ENCODE data around the gene SPRY1. TPM values are rescaled to one million over a fixed set of nuclear protein-coding genes. Genes with fewer than 3 reads are reported as not detected.

Gene SPRY1
- total RNA-seq, 2 experiments from 2014 or later = 137 to 144 TPM

GRCh38 chr4:123353656-123354055, 42.9 kb upstream of the SPRY1 start:
- ATAC-seq (no peak), DNase-seq (no peak)
- peaks cover 8% of the 10 kb centered on the region for H3K4me1 Mint-ChIP-seq (ENCODE audit: low read depth)
- intact Hi-C loops (cut with micrococcal nuclease) = no loop called here
- H3K36me3 Mint-ChIP-seq (ENCODE audit: low read depth) = no peaks in the 10 kb centered on the region
- CTCF ChIA-PET = no interaction called here
- peaks cover 3% of the 10 kb centered on the region for H3K27me3 Mint-ChIP-seq
- POLR2A ChIA-PET = interaction anchor here (1.3 kb wide), 1 partner anchor 8 kb away, joined by 3 read pairs; no protein-coding TSS in a partner anchor
- no peak overlapping the region for H3K4me3 Mint-ChIP-seq
- no peak for TF ChIP-seq CTCF (IDR thresholded peaks at IDR 0.05)
- no peaks in the 10 kb centered on the region for H3K9me3 Mint-ChIP-seq
- no peak overlapping the region for H3K27ac Mint-ChIP-seq

- intact Hi-C loops (cut with micrococcal nuclease) = no loop called here
- TF ChIP-seq CTCF (IDR thresholded peaks at IDR 0.05) = no peak
- ATAC-seq = no peak
These were observed 41.9 kb upstream of the SPRY1 start for GRCh38 chr4:123354701-123355100.

GRCh38 chr4:123356921-123357320, 39.7 kb upstream of the SPRY1 start:
- H3K27me3 Mint-ChIP-seq = no peaks in the 10 kb centered on the region
- no peak for ATAC-seq
- no peaks in the 10 kb centered on the region for H3K9me3 Mint-ChIP-seq
- no peak overlapping the region for H3K4me3 Mint-ChIP-seq
- POLR2A ChIA-PET = interaction anchor here (0.6 kb wide), 1 partner anchor 87 kb away, joined by 3 read pairs; no protein-coding TSS in a partner anchor
- H3K27ac Mint-ChIP-seq = no peak overlapping the region
- no peak for TF ChIP-seq CTCF (IDR thresholded peaks at IDR 0.05)
- no peaks in the 10 kb centered on the region for H3K36me3 Mint-ChIP-seq (ENCODE audit: low read depth)
- intact Hi-C loops (cut with micrococcal nuclease) = no loop called here
- CTCF ChIA-PET = no interaction called here
- H3K4me1 Mint-ChIP-seq (ENCODE audit: low read depth) = peaks cover 8% of the 10 kb centered on the region
- DNase-seq = no peak

More at GRCh38 chr4:123354701-123355100, 41.9 kb upstream of the SPRY1 start:
- no peak overlapping the region for H3K4me3 Mint-ChIP-seq
- DNase-seq = no peak
- no peak overlapping the region for H3K27ac Mint-ChIP-seq
- ChIA-PET CTCF (no interaction called here), POLR2A (no interaction called here)
- H3K4me1 Mint-ChIP-seq (ENCODE audit: low read depth) = peaks cover 8% of the 10 kb centered on the region
- no peaks in the 10 kb centered on the region for H3K36me3 Mint-ChIP-seq (ENCODE audit: low read depth)
- peaks cover 1% of the 10 kb centered on the region for H3K27me3 Mint-ChIP-seq
- no peaks in the 10 kb centered on the region for H3K9me3 Mint-ChIP-seq

GRCh38 chr4:123359449-123360315, 36.9 kb upstream of the SPRY1 start:
- Mint-ChIP-seq H3K4me3 (no peak overlapping the region), H3K4me1 (ENCODE audit: low read depth) (no peaks in the 10 kb centered on the region), H3K9me3 (no peaks in the 10 kb centered on the region), H3K27ac (no peak overlapping the region), H3K36me3 (ENCODE audit: low read depth) (no peaks in the 10 kb centered on the region), H3K27me3 (no peaks in the 10 kb centered on the region)
- intact Hi-C loops (cut with micrococcal nuclease) = no loop called here
- no peak for DNase-seq
- TF ChIP-seq CTCF (IDR thresholded peaks at IDR 0.05) = no peak
- POLR2A ChIA-PET = interaction anchor here (0.6 kb wide), 1 partner anchor 495 kb away, joined by 3 read pairs; no protein-coding TSS in a partner anchor
- CTCF ChIA-PET = interaction anchor here (0.9 to 1.7 kb wide), 3 partner anchors 30 to 233 kb away, joined by 3 to 7 read pairs (median 3); no protein-coding TSS in a partner anchor
- no peak for ATAC-seq

GRCh38 chr4:123361195-123361861, 35.3 kb upstream of the SPRY1 start:
- Mint-ChIP-seq H3K27me3 (no peaks in the 10 kb centered on the region), H3K9me3 (no peaks in the 10 kb centered on the region), H3K36me3 (ENCODE audit: low read depth) (no peaks in the 10 kb centered on the region), H3K4me3 (no peak overlapping the region), H3K27ac (no peak overlapping the region), H3K4me1 (ENCODE audit: low read depth) (no peaks in the 10 kb centered on the region)
- ChIA-PET POLR2A (interaction anchor here (0.9 kb wide), 1 partner anchor 8 kb away, joined by 3 read pairs; no protein-coding TSS in a partner anchor), CTCF (no interaction called here)
- intact Hi-C loops (cut with micrococcal nuclease) = no loop called here
- no peak for ATAC-seq
- TF ChIP-seq CTCF (IDR thresholded peaks at IDR 0.05) = no peak
- no peak for DNase-seq
